ENCODE data around the gene MACROD2.

GRCh38 chr20:15563836-15564235 is 1568.5 kb downstream of the MACROD2 start:
- no peak for TF ChIP-seq POLR2AphosphoS5 (IDR thresholded peaks at IDR 0.05)
- TF ChIP-seq, protein P1, sequence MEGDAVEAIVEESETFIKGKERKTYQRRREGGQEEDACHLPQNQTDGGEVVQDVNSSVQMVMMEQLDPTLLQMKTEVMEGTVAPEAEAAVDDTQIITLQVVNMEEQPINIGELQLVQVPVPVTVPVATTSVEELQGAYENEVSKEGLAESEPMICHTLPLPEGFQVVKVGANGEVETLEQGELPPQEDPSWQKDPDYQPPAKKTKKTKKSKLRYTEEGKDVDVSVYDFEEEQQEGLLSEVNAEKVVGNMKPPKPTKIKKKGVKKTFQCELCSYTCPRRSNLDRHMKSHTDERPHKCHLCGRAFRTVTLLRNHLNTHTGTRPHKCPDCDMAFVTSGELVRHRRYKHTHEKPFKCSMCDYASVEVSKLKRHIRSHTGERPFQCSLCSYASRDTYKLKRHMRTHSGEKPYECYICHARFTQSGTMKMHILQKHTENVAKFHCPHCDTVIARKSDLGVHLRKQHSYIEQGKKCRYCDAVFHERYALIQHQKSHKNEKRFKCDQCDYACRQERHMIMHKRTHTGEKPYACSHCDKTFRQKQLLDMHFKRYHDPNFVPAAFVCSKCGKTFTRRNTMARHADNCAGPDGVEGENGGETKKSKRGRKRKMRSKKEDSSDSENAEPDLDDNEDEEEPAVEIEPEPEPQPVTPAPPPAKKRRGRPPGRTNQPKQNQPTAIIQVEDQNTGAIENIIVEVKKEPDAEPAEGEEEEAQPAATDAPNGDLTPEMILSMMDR (IDR thresholded peaks at IDR 0.05), result no peak
- TF ChIP-seq POLR2A (IDR thresholded peaks at IDR 0.05), result no peak
- TF ChIP-seq EP300 (IDR thresholded peaks at IDR 0.05), result no peak
